Ishikawa (cell line): ENCODE measurements around the gene FCER2.
A peak's percentile ranks its signal among the peaks of the same experiment; 100 is the strongest.

Experiments used
- CEBPB ChIP-seq: IDR thresholded peaks from 2 replicates; pipeline ENCODE4 v1.6.1; 2012
- CREB1 ChIP-seq: IDR thresholded peaks from 2 replicates; pipeline ENCODE4 v1.6.1; 2012; ENCODE audit warnings: low read depth
- EGR1 ChIP-seq: IDR thresholded peaks from 2 replicates; pipeline ENCODE4 v1.6.1; 2012
- EP300 ChIP-seq: IDR thresholded peaks from 2 replicates; pipeline ENCODE4 v1.6.1; 2012; ENCODE audit warnings: borderline replicate concordance
- FOXM1 ChIP-seq: IDR thresholded peaks from 2 replicates; pipeline ENCODE4 v1.6.1; 2012; ENCODE audit warnings: low read depth, borderline replicate concordance
- NFIC ChIP-seq: IDR thresholded peaks from 2 replicates; pipeline ENCODE4 v1.6.1; 2012
- RAD21 ChIP-seq: IDR thresholded peaks from 2 replicates; pipeline ENCODE4 v1.6.1; 2012; ENCODE audit warnings: low read depth
- TAF1 ChIP-seq: IDR thresholded peaks from 2 replicates; pipeline ENCODE4 v1.6.1; 2012; ENCODE audit warnings: low read depth, mild to moderate bottlenecking
- TCF12 ChIP-seq: IDR thresholded peaks from 2 replicates; pipeline ENCODE4 v1.6.1; 2012; ENCODE audit warnings: low read depth
- TEAD4 ChIP-seq: IDR thresholded peaks from 2 replicates; pipeline ENCODE4 v1.6.1; 2012
- YY1 ChIP-seq: IDR thresholded peaks from 2 replicates; pipeline ENCODE4 v1.6.1; 2012; ENCODE audit warnings: low read depth
- ZBTB7A ChIP-seq: IDR thresholded peaks from 2 replicates; pipeline ENCODE4 v1.6.1; 2012; ENCODE audit warnings: low read depth
- TF ChIP-seq, protein P1 (sequence below): IDR thresholded peaks from 2 replicates; pipeline ENCODE4 v1.6.1; 2012
- TF ChIP-seq, protein P2 (sequence below): IDR thresholded peaks from 2 replicates; pipeline ENCODE4 v1.6.1; 2012
- TF ChIP-seq, protein P3 (sequence below): IDR thresholded peaks from 2 replicates; pipeline ENCODE4 v1.6.1; 2012; ENCODE audit warnings: low read depth, mild to moderate bottlenecking

FCER2 gene

DNA sequence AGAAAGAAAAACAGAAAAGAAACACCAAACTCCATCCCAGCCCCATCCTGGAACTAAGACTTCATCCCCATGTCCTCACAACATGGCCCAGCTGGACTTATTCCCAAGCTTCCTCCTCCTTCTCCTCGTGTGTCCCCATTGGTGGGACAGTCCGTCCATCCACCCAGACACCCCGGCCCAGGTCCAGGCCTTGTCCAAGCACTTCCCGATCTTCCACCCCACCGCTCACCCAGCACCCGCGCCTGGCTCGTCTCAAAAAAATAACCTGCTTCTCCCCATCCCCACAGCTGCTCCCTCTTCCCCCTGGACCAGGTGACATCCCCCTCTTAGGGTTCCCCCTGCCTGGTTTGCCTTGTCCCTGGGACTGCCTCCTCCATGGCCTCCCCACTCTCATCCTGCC is 1.4 kb upstream of the FCER2 start:
- TF ChIP-seq EGR1 (no peak), EP300 (no peak)

DNA sequence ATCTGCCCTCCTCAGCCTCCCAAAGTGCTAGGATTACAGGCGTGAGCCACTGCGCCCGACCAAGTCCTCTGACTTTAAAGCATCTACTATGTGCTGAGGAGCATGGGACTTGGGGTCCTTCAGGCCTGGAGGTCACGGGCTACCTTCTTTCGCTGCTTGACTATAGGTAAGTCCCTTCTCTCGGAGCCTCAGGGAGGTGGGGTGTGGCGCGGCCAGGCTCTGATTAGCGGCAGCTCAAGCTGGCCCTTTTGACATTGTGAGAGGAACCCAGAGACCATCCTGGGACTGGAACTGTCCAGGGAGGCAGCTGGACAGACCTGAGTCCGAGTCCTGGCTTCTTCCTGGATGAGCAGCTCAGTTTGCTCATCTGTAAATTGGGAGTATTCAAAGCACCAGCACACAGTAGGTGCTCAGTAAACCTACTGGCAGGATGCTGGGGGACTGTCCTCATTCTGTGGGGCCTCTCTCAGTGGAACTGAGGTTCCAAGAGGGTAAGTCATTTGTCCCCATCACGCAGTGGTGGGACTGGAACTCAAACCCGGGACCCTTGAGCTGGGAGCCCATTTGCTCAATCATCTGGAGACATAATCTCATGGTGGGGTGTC is 780 bp downstream of the FCER2 start:
- TF ChIP-seq TCF12, result no peak

DNA sequence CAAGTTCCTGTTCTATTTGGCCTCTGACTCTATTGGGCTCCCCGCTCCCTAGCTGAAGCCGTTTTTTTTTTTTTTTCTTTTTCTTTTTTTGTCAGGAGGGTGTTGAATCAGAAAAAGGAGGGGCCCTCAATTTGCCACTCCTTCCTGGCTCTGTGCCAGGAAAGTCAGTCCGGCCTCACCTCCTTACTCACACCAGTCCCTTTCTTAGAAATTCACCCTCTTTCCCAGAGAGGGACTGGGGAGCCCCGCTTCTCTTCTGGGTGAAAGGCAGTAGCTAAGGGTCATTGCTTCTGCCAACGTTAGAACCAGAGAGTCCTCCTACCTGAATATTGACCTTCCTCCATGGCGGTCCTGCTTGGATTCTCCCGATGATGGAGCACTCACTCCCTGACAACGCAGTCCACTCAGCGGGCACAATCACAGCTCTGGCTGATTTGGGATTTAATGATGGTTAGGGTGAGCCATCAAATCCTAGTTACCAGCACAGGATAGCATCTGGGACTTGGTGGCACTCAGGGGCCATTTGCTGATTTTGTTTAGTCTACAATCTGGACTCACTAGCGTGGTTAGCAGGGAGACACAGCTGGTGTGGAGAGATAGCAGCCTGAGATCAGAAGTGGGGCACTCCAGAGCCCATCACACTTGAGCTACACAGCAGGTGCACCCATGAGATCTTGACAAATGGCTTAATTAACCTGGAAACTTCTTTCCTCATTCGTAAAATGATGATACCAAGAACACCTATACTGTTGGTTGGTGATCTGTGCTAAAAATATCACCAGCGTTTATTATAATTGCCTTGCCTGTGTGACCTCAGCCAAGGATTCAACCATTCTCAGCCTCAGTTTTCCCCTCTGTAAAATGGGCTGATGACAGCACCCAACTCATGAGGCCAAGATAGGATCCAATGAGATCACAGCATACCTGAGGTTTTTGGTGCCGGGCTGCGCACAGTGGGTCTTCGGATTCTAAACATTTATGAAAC is 2.2 kb downstream of the FCER2 start:
- TF ChIP-seq NFIC (peak; percentile 70), TEAD4 (no peak), CREB1 (no peak), YY1 (no peak)

DNA sequence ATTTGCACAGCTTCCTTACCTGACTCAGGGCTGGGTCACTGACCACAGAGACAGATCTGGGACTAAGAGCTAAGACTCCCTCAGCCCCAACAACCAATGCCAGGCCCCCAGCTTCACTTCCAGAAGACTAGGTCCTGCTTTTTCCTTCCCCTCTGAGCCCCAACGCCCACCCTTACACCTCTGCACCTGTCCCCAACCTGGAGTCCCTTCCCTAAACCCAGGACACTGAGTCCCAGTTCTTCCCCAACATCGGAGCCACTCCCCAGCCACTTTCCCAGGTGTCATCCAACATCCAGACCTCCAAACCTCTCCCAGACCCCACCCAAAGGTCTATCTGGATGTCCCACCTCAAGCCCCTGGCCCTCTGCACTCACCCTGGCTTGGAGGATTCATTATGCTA is 2.9 kb downstream of the FCER2 start:
- TF ChIP-seq EGR1, result no peak
- no peak for TF ChIP-seq NFIC

DNA sequence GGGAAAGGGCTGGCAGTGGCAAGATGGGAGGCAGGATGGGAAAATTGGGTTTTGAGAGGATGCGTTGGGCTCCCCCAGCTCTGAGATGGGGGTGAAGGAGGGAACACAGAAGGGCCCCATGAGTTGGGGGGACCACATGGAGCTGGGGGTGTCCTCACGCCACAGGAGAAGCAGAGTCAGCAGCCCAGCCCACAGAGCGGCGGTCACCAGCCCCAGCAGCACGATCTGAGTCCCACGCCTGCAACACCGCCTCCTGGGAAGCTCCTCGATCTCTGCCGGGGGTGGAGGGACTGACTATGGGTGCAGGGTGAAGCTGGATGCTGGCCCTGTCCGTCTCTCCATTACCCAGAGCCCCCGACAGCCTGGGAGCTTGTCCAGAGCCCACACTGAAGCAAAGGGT is 3.3 kb downstream of the FCER2 start:
- TF ChIP-seq CREB1, result no peak
- TF ChIP-seq, protein P1, sequence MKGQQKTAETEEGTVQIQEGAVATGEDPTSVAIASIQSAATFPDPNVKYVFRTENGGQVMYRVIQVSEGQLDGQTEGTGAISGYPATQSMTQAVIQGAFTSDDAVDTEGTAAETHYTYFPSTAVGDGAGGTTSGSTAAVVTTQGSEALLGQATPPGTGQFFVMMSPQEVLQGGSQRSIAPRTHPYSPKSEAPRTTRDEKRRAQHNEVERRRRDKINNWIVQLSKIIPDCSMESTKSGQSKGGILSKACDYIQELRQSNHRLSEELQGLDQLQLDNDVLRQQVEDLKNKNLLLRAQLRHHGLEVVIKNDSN, result no peak
- TF ChIP-seq TEAD4, result no peak
- no peak for TF ChIP-seq TAF1

DNA sequence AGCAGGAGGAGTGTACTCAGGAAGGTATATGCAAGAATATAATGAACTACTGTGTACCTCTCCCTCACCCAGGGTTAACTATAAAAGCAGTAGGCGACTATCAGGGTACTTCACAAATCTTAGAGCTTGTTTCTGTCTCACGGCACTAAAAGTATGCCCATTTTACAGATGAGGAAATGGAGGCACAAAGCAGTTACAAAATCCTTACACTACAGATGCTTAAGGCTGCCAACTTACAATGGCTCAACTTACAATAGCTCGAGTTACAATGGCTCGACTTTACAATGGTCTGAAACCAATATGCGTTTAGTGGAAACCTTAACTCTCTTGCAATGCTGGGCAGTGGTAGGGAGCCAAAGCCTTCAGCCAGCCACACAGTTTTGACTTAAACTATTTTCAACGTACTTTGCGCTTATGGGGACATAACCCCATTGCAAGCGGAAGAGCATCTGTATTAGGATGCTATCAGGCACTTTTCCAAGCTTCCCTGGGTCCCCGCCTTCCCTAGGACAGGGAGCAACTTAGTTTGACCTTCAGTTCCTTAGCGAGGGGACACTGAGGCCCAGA is 4.1 kb downstream of the FCER2 start:
- TF ChIP-seq RAD21 (no peak), TCF12 (no peak), ZBTB7A (no peak), TAF1 (no peak), CREB1 (no peak), EGR1 (no peak), YY1 (no peak), CEBPB (no peak), NFIC (no peak), FOXM1 (no peak), EP300 (no peak)
- TF ChIP-seq, protein P2, sequence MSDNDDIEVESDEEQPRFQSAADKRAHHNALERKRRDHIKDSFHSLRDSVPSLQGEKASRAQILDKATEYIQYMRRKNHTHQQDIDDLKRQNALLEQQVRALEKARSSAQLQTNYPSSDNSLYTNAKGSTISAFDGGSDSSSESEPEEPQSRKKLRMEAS, result no peak
- TF ChIP-seq, protein P1, result no peak
- TF ChIP-seq, protein P3, sequence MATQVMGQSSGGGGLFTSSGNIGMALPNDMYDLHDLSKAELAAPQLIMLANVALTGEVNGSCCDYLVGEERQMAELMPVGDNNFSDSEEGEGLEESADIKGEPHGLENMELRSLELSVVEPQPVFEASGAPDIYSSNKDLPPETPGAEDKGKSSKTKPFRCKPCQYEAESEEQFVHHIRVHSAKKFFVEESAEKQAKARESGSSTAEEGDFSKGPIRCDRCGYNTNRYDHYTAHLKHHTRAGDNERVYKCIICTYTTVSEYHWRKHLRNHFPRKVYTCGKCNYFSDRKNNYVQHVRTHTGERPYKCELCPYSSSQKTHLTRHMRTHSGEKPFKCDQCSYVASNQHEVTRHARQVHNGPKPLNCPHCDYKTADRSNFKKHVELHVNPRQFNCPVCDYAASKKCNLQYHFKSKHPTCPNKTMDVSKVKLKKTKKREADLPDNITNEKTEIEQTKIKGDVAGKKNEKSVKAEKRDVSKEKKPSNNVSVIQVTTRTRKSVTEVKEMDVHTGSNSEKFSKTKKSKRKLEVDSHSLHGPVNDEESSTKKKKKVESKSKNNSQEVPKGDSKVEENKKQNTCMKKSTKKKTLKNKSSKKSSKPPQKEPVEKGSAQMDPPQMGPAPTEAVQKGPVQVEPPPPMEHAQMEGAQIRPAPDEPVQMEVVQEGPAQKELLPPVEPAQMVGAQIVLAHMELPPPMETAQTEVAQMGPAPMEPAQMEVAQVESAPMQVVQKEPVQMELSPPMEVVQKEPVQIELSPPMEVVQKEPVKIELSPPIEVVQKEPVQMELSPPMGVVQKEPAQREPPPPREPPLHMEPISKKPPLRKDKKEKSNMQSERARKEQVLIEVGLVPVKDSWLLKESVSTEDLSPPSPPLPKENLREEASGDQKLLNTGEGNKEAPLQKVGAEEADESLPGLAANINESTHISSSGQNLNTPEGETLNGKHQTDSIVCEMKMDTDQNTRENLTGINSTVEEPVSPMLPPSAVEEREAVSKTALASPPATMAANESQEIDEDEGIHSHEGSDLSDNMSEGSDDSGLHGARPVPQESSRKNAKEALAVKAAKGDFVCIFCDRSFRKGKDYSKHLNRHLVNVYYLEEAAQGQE, result no peak

DNA sequence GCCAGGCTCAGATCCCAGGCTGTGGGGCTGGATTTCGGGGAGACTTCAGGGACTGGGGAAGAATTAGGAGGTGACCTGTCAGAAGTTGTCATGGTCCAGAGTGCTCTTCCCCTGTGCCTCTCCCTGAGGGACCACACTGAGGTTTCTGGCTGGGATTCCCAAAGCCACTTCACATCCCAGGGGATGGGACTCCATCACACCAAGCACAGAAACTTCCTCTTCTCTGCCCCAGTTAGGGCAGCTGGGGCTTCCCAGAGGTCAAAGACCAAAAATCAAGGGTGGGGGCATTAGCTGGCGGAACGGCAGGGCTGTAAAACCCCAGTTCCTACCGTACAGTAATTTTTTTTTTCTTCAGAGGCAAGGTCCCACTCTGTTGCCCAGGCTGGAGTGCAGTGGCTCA is 7.4 kb downstream of the FCER2 start:
- TF ChIP-seq TEAD4 (no peak), EP300 (no peak), CREB1 (no peak), CEBPB (no peak), ZBTB7A (no peak), FOXM1 (no peak), NFIC (no peak), RAD21 (no peak), TAF1 (no peak), EGR1 (no peak), TCF12 (no peak), YY1 (no peak)
- TF ChIP-seq, protein P3, result no peak
- TF ChIP-seq, protein P1, result no peak
- TF ChIP-seq, protein P2, result no peak
